ENCODE results near the gene PRMT7. TPM values are rescaled to one million over a fixed set of nuclear protein-coding genes. Genes with fewer than 3 reads are reported as not detected.

Gene PRMT7
- total and polyA plus RNA-seq, 2 donors (not counting 1 experiment from before 2014, with no cell fraction given): 76.9 to 80.4 TPM

Small RNAs within 50 kb of the gene (small RNA-seq; reads per million reads assigned to genes)
- gene RNU4-30P (ENCODE audit: insufficient read length, low read depth, low replicate concordance): not detected
- not detected for gene RNU6-1262P (ENCODE audit: insufficient read length, low read depth, low replicate concordance)

Other genes with a start within 250 kb of the PRMT7 start
- 115 TPM in 2 replicates for gene NFATC3, start 225.6 kb upstream of the PRMT7 start, total RNA-seq
- gene NFATC3, start 225.6 kb upstream of the PRMT7 start, polyA plus RNA-seq: 33.4 and 42.7 TPM in 2 replicates
- gene ESRP2, start 74.9 kb upstream of the PRMT7 start, total RNA-seq: 0.27 TPM in 1 of 2 replicates, not detected in the other
- 0.09 and 0.12 TPM in 2 replicates for gene ESRP2, start 74.9 kb upstream of the PRMT7 start, polyA plus RNA-seq
- 10.8 and 12.5 TPM in 2 replicates for gene PLA2G15, start 65.6 kb upstream of the PRMT7 start, total RNA-seq
- gene PLA2G15, start 65.6 kb upstream of the PRMT7 start, polyA plus RNA-seq: 6.1 and 9.6 TPM in 2 replicates
- 70.5 and 73.8 TPM in 2 replicates for gene SLC7A6, start 46.5 kb upstream of the PRMT7 start, total RNA-seq
- gene SLC7A6, start 46.5 kb upstream of the PRMT7 start, polyA plus RNA-seq: 85.1 and 91.6 TPM in 2 replicates
- 52.0 and 54.1 TPM in 2 replicates for gene SLC7A6OS, start 73 bp upstream of the PRMT7 start, total RNA-seq
- gene SLC7A6OS, start 73 bp upstream of the PRMT7 start, polyA plus RNA-seq: 5.9 and 9.9 TPM in 2 replicates
- gene SMPD3, start 137.5 kb downstream of the PRMT7 start, total RNA-seq: 1.2 and 1.3 TPM in 2 replicates
- gene SMPD3, start 137.5 kb downstream of the PRMT7 start, polyA plus RNA-seq: 1.8 and 2.8 TPM in 2 replicates
- gene ZFP90, start 228.3 kb downstream of the PRMT7 start, total RNA-seq: 30.7 and 36.0 TPM in 2 replicates
- gene ZFP90, start 228.3 kb downstream of the PRMT7 start, polyA plus RNA-seq: 11.9 and 16.5 TPM in 2 replicates